Neural crest cell (in vitro differentiated cells): ENCODE measurements around the gene SEMA7A. TPM values are rescaled to one million over a fixed set of nuclear protein-coding genes. Genes with fewer than 3 reads are reported as not detected.

Experiments
- DNase-seq: peaks from one replicate; pipeline ENCODE4 v3.0.0; 2021; ENCODE audit warnings: low read depth, mixed read lengths, low spot score
- H3K27ac Mint-ChIP-seq: one replicate; pipeline ENCODE4 v1.8.0; 2021; ENCODE audit warnings: mild to moderate bottlenecking, mixed read lengths; ENCODE audit not compliant: unreplicated experiment
- H3K27me3 Mint-ChIP-seq: 2 replicates; pipeline ENCODE4 v1.8.0; 2021; ENCODE audit warnings: low read depth, mild to moderate bottlenecking, mixed read lengths
- H3K36me3 Mint-ChIP-seq: 2 replicates; pipeline ENCODE4 v1.8.0; 2021; ENCODE audit warnings: low read depth, mild to moderate bottlenecking, mixed read lengths
- H3K4me1 Mint-ChIP-seq: 2 replicates; pipeline ENCODE4 v1.8.0; 2021; ENCODE audit warnings: mixed read lengths
- H3K4me3 Mint-ChIP-seq: one replicate; pipeline ENCODE4 v1.8.0; 2021; ENCODE audit warnings: mild to moderate bottlenecking, mixed read lengths
- H3K9me3 Mint-ChIP-seq: 2 replicates; pipeline ENCODE4 v1.8.0; 2021; ENCODE audit warnings: mixed read lengths
- CTCF ChIP-seq: fragments of 200-600 bp; sonication (generic); conservative IDR thresholded peaks from 2 replicates; pipeline ENCODE4 v1.5.0; 2021; ENCODE audit warnings: antibody characterized with exemption, mild to moderate bottlenecking
- total RNA-seq: library from RNA; stranded (reverse); gene quantifications from 2 replicates; pipeline ENCODE4 v1.2.1, GENCODE V29; 2021

The SEMA7A gene
- total RNA-seq, 1 donor from 2014 or later: 14.4 TPM

- no peak overlapping the region for H3K27ac Mint-ChIP-seq
- no peak overlapping the region for H3K4me3 Mint-ChIP-seq
- no peaks in the 10 kb centered on the region for H3K9me3 Mint-ChIP-seq
- no peak for TF ChIP-seq CTCF
- DNase-seq: no peak
- H3K4me1 Mint-ChIP-seq: peaks cover 14% of the 10 kb centered on the region
- no peaks in the 10 kb centered on the region for H3K27me3 Mint-ChIP-seq
- peaks cover 5% of the 10 kb centered on the region for H3K36me3 Mint-ChIP-seq
Observed at GRCh38 chr15:74445816-74446763, 12.3 kb upstream of the SEMA7A start.

GRCh38 chr15:74444106-74445062 is 10.6 kb upstream of the SEMA7A start:
- Mint-ChIP-seq H3K4me3 (no peak overlapping the region), H3K9me3 (no peaks in the 10 kb centered on the region), H3K36me3 (peaks cover 5% of the 10 kb centered on the region), H3K27me3 (no peaks in the 10 kb centered on the region), H3K4me1 (peaks cover 14% of the 10 kb centered on the region), H3K27ac (no peak overlapping the region)
- TF ChIP-seq CTCF: no peak
- no peak for DNase-seq

DNA sequence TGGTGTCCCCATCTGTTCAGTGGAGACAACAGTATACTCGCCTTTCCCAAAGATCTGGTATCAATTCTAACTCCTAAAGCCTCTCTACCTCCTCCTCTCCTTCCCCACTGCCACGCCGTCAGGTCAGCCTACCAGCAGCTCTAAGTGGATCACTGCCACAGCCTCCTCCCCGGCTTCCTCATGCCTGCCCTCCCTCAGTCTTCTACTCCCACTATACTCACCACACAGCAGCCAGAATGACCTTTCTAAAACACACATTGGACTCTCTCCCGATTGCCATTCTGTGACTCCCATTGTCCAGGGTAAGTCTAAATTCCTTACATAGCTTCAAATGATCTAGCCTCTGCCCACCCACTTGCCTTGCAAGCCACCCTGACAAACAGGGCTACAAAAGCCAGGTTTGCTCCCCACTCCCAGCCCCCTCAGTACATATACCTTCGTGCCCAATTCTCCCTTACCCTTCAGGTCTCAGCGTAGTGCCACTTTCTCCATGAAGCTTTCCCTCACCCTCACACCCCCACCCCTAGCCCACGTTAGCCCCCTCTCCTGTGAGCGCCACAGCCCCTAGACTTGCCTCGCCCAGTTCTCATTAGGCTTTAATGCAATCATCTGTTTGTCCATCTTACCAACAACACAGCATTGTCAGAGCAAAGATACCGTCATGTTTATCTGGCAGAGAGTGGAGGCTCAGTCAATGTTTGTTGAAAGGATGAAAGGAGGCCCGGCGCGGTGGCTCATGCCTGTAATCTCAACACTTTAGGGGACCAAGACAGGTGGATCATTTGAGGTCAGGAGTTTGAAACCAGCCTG is 9.5 kb upstream of the SEMA7A start:
- Mint-ChIP-seq H3K36me3 (peaks cover 5% of the 10 kb centered on the region), H3K27ac (no peak overlapping the region), H3K27me3 (no peaks in the 10 kb centered on the region), H3K4me3 (peak overlapping the region; percentile 6), H3K4me1 (peaks cover 19% of the 10 kb centered on the region), H3K9me3 (no peaks in the 10 kb centered on the region)
- DNase-seq: no peak
- TF ChIP-seq CTCF: no peak

DNA sequence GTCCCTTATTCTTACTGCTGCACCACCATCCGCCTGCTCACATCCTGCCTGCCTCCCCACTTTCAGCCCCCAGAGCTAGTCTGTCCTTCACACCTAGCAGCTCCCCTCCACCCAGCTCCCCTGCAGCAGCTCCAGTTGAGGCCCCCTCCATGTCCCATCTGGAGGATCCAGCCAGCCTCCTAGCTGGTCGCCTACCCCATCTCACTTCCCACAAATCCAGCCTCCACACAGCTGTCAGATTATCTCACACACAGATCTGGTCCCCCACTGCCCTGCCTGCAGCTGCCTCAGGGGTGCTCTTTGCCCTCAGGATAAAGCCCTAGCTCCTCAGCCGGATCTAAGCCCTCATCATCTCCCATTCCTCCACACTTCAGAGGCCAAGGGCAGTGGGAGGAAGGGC is 8.8 kb upstream of the SEMA7A start:
- no peak overlapping the region for H3K4me3 Mint-ChIP-seq
- no peak for DNase-seq
- H3K4me1 Mint-ChIP-seq: peaks cover 19% of the 10 kb centered on the region
- no peak overlapping the region for H3K27ac Mint-ChIP-seq
- no peaks in the 10 kb centered on the region for H3K36me3 Mint-ChIP-seq
- no peaks in the 10 kb centered on the region for H3K27me3 Mint-ChIP-seq
- no peak for TF ChIP-seq CTCF
- no peaks in the 10 kb centered on the region for H3K9me3 Mint-ChIP-seq

- peak overlapping the region; percentile 54 for H3K27ac Mint-ChIP-seq
- H3K9me3 Mint-ChIP-seq: no peaks in the 10 kb centered on the region
- H3K36me3 Mint-ChIP-seq: no peaks in the 10 kb centered on the region
Observed at GRCh38 chr15:74442063-74442462, 8.3 kb upstream of the SEMA7A start.

More at GRCh38 chr15:74442063-74442462, 8.3 kb upstream of the SEMA7A start:
- no peak overlapping the region for H3K4me3 Mint-ChIP-seq
- no peak for TF ChIP-seq CTCF
- no peak for DNase-seq
- peaks cover 19% of the 10 kb centered on the region for H3K4me1 Mint-ChIP-seq
- H3K27me3 Mint-ChIP-seq: no peaks in the 10 kb centered on the region
